HG02981 (cell line): ENCODE results near the gene ZC3HAV1.
"Not testable (repeated sequence)": the region's sequence is repeated elsewhere in the genome, so short reads cannot be mapped to it uniquely, and the experiment has no call there.

Experiments used
- ATAC-seq: cut with Tn5 transposase; IDR thresholded peaks from one replicate; pipeline ENCODE4 v1.9.1; 2021; ENCODE audit warnings: mild to moderate bottlenecking, moderate library complexity; ENCODE audit not compliant: unreplicated experiment

The ZC3HAV1 gene

DNA sequence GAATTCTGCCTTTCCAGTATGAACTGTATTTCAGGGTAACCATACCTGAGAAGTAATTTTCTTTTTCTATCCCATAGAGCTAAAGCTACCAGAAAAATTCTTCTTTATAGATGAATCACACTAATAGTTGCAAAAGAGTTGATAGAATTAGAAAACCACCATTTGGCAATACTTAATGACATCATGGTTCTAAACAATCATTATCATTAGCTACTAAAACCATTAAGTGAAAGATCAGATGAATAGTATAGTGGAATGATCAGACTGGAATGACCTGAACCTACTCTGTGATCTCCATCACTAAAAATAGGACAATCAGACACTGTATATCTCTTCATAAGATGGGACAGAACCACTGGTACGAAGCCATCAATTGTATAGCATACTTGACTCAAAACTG is 53.8 kb downstream of the ZC3HAV1 start:
- ATAC-seq, result no peak

DNA sequence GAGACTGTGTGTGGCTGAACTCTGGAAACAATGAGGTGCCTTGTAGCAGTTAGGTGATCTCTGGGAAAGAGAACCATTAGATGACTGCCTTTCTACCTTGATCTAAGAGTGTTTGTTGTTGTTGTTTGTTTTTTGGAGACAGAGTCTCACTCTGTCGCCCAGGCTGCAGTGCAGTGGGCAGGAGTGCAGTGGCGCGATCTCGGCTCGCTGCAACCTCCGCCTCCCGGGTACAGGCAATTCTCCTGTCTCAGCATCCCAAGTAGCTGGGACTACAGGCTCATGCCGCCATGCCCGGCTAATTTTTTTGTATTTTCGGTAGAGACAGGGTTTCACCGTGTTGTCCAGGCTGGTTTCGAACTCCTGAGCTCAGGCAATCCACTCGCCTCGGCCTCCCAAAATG is 54.9 kb downstream of the ZC3HAV1 start:
- ATAC-seq, result not testable (repeated sequence)

DNA sequence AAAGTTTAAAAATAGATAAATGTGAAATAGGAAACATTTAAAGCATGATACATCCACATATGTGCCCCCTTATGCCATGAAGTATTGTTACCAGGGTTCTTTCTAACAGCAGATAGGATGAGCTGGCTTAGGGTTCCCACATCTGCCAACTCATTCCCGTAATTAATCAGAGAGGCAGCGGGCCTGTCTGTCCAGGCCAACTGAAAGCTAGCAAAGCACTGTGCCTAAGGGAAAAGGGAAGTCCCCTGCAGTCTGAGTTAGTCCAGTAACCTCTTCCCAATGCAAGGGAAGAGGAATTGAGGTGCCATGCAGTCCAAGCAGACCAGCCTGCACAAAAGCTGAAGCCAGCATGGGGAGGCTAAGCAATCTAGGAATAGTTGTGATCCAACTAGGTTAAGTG is 55.4 kb downstream of the ZC3HAV1 start:
- ATAC-seq, result no peak

DNA sequence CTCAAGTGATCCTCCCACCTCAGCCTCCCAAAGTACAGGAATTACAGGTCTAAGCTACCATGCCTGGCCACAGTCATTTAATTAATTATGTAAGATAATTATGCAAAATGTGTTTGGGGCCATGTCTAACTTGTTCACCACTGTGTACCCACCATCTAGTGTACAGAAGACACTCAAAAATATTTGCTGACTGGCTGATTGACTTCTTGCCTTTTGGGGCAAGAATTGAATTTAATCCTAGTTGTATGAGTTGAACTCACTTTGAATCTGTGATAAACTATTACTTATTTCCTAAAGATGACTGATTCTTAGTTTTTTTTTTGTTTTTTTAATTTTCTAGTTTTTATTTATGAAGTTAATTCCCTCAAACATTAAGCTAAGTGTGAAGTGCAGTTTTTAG is 57.9 kb downstream of the ZC3HAV1 start:
- no peak for ATAC-seq

DNA sequence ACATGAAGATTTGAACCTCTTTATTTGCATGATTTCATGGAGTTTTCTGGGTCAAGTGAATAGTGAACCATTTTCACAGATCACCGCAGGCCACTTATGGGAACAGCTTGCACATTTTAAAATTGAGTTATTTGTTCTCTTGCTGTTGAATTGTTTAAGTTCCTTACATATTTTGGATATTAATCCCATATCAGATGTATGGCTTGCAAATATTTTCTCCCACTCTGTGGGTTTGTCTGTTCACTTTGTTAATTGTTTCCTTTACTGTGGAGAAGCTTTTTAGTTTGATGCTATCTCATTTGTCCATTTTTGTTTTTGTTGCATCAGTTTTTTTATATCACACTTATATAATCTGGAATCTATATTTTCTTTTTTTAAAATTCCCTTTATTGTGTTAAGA is 59.6 kb downstream of the ZC3HAV1 start:
- no peak for ATAC-seq

DNA sequence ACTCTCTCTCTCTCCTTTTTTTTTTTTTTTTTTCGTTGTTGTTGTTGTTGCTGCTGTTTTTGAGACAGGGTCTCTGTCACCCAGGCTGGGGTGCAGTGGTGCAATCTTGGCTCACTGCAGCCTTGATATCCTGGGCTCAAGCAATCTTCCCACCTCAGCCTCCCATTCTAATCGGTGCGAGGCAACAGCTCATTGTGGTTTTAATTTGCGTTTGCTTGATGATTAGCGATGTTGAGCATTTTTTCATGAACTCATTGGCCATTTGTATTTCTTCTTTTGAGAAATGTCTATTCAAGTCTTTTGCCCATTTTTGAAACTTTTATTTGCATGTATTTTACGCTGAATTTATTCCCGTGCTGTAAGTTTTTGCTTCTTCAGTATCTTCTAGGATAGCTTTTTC is 60.4 kb downstream of the ZC3HAV1 start:
- ATAC-seq, result no peak

DNA sequence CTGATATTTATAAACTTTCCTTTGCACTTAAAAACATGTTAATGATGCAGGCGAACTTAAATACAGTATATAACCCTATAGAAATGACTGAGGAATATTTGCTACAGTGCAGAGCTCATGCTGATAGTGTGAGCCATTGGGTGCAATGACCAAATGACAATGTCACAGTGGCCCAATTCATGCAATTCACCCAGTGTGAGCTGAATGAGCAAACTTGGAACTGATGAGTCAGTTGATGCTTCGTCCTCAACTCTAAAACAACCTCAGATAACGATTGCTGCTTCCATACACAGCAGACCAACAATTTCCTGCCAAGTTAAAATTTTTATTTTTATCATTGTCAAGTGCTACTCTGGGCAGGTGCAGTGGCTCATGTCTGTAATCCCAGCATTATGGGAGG is 61.5 kb downstream of the ZC3HAV1 start:
- no peak for ATAC-seq

DNA sequence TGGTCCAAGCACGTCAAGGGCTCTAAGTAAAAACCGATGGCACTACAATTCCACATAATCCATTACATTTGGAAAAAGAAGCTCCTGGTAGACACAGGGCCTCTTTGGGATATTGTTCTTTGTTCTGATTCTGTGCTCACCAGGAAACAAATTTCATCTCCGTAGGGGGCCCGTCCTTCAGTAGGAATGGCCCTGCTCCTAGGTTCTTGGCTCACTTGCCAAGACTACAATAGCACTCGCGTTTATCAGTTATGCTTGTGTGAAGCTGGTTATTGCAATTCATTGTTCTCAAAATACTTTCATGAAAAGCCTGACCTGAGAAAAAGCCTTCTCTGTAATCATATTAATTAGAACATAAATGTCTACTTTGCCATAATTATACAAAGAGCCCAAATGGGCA is 63.4 kb downstream of the ZC3HAV1 start:
- ATAC-seq, result no peak

DNA sequence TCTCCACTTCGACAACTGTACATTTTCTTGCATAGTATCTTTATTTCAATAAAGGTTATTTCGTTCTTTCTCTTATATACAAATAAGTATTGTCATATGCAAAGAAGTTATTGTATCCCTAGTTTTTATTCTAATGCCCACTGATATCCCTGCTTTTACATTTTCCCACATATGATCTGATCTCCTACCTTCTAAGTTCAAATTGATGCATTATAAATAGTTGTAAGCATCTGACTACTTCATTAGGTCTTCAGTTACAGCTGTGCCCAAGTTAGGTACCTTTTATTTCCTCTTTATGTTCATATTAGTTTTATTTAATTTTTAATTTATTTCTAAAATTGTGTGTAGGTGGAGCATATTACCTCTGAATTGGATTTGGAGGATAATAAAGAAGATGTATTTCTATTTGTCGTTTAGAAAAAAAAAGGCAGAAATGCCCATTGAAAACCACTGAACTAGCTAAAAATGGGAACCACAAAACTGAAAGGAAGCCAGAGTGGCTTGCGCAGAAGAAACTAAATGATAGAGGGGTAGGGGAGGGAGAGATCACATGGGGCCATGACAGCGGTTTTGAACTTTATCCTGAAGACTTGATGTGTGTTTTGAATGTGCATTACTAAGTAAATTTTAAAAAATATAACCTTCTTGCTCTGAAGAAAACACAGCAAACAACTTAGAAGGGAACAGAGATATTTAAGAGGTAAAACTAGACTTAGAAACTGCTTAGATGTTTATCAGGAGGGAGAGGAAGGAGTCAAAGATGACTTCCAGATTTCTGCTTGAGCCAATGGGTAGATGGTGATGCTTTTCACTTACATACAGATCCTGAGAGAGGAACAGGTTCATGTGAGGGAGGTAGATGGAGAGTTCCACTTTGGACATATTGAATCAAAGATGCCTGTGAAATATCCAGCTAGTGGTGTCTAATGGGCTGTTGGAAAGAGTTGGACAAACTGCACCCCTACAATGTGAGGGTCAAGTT is 64.4 kb downstream of the ZC3HAV1 start:
- ATAC-seq, result no peak

DNA sequence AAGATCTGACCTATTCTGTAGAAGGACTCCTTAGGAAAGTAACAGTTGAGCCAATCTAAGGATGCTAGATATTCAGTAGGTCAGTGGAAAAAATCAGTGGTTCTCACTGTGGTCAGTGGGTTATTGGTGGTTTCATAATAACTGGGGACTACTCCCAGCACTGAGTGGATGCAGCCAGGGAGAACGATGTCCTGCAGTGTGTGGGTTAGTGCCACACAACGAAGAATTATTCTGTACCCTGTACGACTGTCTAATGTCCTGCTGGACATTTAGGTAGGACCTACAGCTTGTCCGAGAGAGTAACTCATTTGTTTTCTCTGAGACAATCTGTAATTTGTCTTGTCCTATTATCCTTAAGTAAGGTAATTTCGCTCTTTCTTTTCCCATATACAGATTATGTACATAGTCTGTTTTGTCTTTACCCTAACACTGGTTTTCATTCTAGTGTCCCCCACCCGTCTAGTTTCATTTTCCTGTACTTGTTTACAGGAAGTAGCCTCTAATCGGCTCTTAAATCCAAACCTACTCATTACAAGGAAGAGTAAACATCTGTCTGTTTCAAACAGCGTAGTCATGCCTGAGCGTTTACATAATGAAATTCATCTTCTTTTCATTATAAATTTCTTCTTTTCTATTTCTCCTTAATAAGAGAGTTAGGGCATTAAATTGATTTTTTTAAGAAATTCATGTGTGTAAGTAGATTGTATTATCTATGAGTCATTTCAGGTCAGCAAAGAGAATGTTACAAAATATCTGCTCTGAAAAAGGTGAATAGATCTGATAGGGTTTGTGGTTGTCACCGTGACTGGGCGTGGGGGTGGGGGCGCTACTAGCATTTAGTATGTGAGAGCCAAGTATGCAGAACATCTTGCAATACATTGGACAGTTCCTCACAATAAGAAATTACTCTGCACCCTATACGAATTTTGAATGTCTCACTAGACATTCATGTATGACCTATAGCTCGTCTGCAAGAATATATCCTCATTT is 65.4 kb downstream of the ZC3HAV1 start:
- no peak for ATAC-seq

DNA sequence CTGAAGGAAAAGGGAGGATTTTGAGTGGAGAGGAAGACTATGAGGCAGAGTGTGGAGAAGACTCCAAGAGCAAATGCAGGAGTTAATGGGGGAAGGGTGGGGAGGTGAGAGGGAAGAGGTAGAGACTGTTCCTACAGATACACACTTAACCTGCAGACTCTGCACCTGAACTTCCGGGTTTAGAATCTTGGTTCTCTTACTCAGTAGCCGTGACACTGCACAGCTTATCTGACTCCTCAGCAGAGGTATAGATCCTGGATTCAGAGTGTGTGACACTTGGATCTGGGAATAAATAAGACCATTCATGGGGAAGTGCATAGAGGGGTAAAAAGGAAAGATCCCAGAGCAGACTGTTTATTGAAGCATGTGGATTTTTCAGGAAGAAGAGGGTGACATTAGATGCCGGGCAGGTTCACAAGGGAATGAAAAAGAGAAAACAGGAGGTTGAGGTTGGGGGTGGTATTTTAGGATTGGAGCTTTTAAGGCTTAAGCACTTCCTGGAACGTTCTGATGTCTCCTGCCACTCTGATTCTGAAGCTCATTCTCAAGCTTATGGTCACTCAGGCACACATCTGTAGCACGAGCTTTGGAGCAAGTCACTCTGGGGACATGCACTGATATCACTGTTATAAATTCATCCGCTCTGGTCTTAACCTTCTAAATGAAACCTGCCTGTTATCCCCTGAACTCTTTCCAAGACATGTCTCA is 68.0 kb downstream of the ZC3HAV1 start:
- ATAC-seq, result no peak

DNA sequence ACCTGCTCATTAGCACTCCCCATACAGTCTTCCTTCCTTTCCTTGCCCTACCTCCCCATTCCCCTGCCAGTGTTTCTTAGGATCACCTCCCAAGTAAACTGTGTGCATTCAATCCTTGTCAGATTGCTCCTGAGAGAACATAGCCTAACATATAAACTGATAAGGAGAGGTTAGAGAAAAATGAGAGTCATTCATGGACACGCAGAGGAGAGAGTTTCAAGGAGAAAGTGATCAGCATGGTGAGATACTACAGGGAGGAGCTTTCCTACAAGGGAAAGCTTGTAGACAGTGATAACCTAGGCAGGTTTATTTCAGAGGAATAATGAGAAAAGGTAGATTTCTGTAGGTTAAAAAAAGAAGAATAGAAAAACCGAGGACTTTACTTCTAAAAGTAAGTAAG is 70.8 kb downstream of the ZC3HAV1 start:
- ATAC-seq, result no peak

DNA sequence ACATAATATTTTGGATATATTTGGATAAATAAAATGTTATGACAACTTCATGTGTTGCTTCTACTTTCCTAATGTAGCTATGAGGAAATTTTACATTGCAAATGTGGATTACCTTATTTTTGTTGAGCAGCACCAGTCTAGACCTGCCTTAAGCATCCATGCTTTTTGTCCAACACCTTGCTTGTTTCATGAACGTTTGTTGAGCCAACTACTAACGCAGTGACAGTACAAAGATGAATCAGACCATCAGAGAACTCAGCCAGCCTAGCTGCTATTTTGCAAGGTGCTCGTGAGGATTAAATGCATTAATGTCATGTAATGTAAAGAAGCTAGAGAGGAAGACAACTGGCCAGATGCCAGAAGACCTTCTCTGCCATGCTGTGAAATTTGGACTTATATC is 72.6 kb downstream of the ZC3HAV1 start:
- no peak for ATAC-seq

DNA sequence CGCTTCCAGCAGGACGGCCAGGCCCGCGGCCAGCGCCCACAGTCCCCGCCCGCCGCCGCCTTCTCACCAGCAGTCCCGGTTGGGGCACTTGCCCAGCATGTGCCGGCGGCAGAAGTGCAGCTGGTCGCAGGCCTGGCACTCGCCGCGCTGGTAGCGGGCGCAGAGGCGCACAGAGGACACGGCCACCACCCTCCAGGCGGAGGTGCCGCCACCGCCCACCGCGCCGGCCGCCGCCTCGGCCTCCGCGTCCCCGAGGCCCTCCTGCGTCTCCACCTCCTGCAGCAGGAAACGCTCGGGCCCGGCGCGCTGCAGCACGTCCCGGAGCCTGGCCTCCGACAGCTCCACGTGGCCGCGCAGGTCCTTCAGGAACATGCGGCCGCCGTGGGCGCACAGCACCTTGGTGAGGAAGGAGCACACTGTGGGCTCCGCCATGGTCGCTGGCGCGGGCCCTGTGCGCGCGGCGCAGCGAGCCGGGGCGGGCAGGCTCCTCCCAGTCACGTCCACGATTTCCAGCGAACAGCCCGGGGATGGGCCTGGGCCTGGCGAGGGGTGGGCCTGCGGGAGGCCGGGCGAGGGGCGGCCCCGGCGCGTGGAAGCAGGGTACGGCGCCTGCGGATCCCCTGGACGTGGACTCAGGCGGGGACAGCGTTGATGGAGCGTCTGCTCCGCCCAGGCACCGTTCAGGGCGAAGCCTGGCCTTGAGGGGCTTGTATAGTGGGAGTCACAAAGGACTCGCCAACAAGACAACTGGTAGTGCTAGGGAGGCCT is 73.8 kb downstream of the ZC3HAV1 start, which contains the start of gene ZC3HAV1L:
TSS of gene ZC3HAV1L (minus strand) at position 457 of the 768 bp plus-strand sequence. CDS start at position 432, 25 bp downstream.
- peak; percentile 79 for ATAC-seq

DNA sequence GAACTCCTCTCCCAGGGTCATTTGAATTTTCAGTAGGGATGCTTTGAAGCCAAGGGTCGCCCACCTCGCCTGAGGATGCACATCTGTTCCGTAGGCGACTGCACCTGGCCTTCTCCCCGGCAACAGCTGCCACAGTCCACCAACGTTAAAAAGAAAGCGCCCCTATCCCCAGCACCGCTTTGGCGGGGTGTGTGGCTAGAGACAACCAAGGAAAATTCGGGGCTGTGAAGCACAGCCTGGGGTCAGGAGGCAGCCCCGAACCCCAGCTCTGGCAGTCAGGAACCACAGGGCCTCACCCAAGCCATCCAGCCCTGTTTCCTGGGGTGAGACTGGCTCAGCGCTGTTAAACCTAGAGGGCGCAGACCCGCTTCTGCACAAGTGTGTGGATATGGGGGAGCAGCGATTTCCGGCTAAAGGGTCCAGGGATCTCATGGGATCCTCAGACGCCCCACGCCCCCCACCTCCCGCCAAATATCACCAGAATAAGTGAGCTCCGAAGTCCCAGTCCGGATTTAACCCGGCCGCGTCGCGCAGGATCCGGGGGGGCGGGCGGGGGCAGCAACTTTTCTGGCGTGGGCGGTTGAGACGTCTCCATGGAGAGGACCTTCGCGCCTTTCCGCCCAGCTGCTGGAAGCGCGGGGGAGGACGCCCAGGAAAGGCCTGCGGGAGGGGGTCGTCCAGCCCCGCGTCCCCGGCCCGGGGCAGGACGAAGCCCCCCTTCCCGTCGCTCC is 74.5 kb downstream of the ZC3HAV1 start:
- ATAC-seq, result peak; percentile 29

DNA sequence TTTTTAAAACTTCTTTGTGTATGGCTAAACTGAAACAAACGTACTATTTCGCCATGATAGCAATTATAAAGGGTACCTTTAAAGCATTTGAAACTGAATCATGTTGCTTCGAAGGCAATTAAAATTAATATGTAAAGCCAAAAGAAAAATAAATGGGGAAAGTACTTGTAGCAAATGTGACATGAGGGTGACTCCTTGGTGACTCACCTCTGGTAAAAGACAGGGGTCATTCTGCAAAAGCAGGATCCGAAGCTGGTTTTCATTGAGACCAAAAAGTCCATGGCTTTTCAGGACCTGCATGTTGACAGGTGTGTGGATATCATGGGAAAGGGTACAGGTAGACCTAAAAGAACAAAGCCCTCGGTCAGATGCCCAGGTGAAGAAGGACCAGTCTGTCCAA is 75.2 kb downstream of the ZC3HAV1 start:
- ATAC-seq, result no peak

DNA sequence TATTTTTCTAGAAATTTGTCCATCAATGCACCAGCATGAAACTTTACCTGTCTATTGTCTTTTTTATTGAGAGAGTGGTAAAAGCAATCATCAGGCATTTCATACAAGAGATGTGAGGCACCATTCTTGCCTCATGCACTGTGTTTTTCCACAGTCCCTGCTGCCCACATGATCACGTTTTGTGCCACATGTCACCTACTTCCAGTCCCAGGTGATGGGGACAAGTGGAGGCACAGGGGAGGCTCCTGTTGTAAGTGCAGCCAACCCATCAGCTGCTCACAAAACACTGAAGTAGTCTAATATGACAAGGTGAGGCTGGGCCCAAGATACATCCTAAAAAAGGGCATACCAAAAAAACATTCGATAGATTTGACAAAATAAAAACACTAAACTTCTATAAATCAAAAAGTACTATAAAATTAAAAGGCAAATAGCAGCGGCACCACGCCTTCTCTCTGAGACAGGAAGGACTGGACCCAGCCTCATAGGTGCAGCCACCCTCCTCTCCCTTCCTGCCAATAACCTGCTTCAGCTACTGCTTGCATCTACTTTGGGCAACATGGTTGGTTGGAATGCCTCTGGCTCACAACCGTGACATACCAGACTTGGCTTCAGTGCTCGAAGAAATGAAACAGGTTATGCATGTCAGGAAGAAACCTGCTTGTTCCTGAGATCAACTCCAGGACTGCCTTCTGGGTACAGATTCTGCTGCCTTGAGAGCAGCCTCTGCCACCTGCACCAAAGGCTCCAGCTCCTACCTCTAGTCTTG is 76.0 kb downstream of the ZC3HAV1 start:
- no peak for ATAC-seq

DNA sequence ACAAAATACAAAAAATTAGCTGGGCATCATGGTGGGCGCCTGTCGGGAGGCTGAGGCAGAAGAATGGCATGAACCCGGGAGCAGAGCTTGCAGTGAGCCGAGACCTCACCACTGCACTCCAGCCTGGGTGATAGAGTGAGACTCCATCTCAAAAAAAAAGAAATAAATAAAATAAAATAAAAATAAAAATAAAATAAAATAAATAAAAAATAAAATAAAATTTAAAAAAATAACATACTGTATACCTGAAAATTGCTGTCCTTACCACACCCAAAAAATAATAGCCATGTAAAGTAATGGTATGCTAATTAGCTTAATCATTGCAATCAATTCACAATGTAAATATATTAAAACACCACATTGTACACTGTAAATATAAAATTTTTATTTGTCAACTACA is 77.0 kb downstream of the ZC3HAV1 start:
- ATAC-seq, result no peak

DNA sequence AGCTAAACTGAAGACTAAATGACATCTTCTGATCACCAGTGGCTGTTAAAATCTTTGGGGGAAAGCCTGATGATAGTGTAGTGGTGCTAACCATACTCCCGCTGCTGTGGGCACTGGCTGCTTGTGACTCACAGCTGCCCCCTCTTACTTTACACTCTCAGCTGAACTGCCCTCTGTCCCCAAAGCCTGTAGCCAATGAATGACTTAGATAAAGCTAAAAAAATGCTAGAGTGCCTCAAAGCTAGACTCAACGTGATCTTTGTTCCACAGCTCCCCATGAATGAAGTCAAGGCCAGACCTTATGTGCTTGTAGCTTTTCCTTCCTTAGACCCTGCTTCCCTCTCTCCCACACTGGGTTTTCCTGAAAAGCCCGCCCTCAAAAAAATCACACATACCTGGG is 80.2 kb downstream of the ZC3HAV1 start:
- ATAC-seq, result no peak
